Measurements from ENCODE around the gene PKD1.

DNA sequence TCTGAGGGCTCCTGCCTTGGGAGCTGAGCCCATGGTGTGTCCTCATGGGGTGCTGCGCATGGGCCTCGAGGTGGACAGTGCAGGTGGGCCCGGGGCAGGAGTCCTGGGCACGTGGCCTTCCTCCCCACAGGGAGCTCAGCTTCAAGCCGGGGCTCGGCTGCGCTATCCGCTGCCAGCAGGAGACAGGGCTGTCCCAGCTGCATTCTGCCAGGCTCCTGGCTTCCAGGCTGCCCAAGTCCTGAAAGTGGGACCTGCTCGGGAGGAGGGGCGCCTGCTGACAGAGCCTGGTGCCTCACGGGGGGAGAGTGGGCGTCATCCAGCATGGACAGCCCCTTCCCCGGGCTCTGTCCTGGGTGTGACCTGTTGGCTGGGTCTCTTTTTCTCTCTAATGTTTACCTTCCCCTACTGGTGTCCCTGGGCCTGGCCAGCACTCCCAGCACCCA lies 27.0 kb upstream of the PKD1 start:
- TF ChIP-seq, protein P1, sequence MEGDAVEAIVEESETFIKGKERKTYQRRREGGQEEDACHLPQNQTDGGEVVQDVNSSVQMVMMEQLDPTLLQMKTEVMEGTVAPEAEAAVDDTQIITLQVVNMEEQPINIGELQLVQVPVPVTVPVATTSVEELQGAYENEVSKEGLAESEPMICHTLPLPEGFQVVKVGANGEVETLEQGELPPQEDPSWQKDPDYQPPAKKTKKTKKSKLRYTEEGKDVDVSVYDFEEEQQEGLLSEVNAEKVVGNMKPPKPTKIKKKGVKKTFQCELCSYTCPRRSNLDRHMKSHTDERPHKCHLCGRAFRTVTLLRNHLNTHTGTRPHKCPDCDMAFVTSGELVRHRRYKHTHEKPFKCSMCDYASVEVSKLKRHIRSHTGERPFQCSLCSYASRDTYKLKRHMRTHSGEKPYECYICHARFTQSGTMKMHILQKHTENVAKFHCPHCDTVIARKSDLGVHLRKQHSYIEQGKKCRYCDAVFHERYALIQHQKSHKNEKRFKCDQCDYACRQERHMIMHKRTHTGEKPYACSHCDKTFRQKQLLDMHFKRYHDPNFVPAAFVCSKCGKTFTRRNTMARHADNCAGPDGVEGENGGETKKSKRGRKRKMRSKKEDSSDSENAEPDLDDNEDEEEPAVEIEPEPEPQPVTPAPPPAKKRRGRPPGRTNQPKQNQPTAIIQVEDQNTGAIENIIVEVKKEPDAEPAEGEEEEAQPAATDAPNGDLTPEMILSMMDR (IDR thresholded peaks at IDR 0.05): no peak
- no peak for TF ChIP-seq POLR2A (IDR thresholded peaks at IDR 0.05)
